ENCODE data around the gene ZNF454. TPM values are rescaled to one million over a fixed set of nuclear protein-coding genes. Genes with fewer than 3 reads are reported as not detected.

Gene ZNF454
- total RNA-seq, 1 donor from 2014 or later = 1.2 TPM

DNA sequence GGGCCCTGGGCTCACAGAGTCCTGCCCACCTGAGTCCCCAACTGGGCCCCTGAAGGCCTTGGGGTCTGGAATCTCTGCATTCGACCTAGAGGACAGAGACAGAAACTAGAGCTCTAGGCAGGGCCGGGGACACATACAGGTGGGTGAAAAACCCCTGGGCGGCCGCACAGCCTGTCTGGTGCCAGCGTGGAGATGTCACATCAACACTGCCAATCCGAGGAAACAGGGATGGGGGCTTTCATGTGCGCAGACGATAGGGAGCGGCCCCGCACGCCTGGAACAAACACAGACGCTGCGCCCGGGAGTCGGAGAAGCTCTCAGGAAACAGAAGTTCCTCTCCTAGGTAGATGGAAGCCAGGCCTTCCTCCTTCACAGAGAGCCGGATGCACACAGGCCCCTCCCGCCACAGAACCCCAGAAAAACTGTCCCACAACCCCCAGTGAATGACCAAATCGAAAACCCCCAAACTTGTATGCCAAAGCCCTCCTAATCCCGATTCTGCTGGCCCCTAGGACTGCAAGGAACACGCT lies 52.3 kb downstream of the ZNF454 start:
- no peak for DNase-seq (ENCODE audit: low read depth in 2 of 2)

GRCh38 chr5:178993955-178994579 lies 53.1 kb downstream of the ZNF454 start:
- no peak for DNase-seq (ENCODE audit: low read depth in 2 of 2)

- no peak for DNase-seq (ENCODE audit: low read depth in 2 of 2)
Observed at GRCh38 chr5:178994580-178995340, 53.8 kb downstream of the ZNF454 start, which contains the start of gene GRM6. GRM6 (minus strand) TSS chr5:178995320; CDS start chr5:178994944, 376 bp downstream.

GRCh38 chr5:178995341-178995690 lies 54.3 kb downstream of the ZNF454 start:
- no peak for DNase-seq (ENCODE audit: low read depth in 2 of 2)

DNA sequence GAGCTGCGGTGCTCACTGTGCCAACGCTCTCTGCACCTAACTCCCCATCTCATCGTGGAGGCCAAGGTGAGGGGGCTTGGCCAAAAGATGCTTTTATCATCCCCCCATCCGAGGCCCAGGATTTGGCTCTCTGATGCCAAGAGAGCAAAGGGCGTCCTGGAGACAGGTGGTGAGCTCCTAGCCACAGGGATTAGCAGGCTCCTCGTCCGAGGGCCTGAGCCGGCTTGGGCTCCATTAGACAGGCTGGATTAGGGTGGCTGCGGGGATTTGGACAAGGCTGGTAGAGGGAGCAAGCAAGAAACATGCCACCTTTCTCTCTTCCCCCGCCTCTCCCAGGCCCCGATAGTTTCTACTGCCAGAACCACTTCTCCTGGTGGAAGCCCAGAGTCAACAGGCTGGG lies 55.2 kb downstream of the ZNF454 start:
- no peak for DNase-seq (ENCODE audit: low read depth in 2 of 2)

DNA sequence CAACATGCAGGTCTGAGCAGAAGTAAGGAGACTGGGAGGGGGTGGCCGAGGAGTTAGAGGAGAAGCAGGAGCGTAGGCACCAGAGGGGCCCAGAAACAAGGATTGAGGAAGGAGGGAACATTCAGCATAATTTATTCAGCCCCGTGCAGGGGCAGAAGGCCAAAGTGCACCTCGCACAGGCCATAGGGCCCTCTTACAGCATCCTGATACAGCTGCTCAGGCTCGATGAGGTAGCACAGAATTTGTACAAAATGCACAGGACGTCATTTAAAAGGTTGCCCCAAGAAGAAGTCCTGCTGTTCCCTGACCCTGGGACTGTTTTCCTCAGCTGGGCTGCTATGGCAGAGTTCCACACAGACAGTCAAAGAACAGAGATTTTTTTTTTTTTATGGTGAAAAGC lies 56.2 kb downstream of the ZNF454 start:
- no peak for DNase-seq (ENCODE audit: low read depth in 2 of 2)

GRCh38 chr5:178998441-178998840 lies 57.4 kb downstream of the ZNF454 start:
- DNase-seq (ENCODE audit: low read depth in 2 of 2) = no peak

DNA sequence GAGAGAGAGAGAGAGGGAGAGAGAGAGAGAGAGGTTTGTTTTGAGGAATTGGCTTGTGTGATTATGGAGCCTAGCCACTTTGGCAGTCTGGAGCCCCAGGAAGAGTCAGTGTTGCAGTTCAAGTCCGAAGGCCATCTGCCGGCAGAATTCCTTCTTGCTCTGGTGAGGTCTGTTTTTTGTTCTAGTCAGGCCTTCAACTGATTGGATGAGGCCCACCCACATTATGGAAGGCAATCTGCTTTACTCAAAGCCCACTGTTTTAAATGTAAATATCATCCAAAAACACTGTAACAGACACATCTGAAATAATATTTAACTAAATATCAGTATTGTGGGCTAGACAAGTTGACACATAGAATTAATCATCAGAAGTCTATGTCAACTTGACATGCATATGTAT lies 65.6 kb downstream of the ZNF454 start:
- no peak for DNase-seq (ENCODE audit: low read depth in 2 of 2)

GRCh38 chr5:179008667-179009066 lies 67.7 kb downstream of the ZNF454 start:
- DNase-seq (ENCODE audit: low read depth in 2 of 2) = no peak

Other genes with a start within 250 kb of the ZNF454 start
- gene ZNF354A, start 210.5 kb upstream of the ZNF454 start, total RNA-seq = 4.8 and 8.1 TPM in 2 replicates
- gene ZNF354B, start 81.2 kb upstream of the ZNF454 start, total RNA-seq = 3.9 and 6.5 TPM in 2 replicates
- gene ZFP2, start 45.3 kb upstream of the ZNF454 start, total RNA-seq = 0.79 and 1.1 TPM in 2 replicates
- gene GRM6, start 54.1 kb downstream of the ZNF454 start, total RNA-seq = not detected in 2 replicates
- 3.3 and 5.2 TPM in 2 replicates for gene ZNF879, start 82.6 kb downstream of the ZNF454 start, total RNA-seq
- 5.0 and 6.1 TPM in 2 replicates for gene ZNF354C, start 119.2 kb downstream of the ZNF454 start, total RNA-seq

Data from lung microvascular endothelial cell (primary cell).